NCI-H1417 treated with DMSO at 0.1 percent for 48 hours (cell line): Measurements from ENCODE around the gene AMDHD2.

ENCODE experiments used
- DNase-seq: peaks from one replicate; lab custom pipeline; 2025; lab: John Stamatoyannopoulos, UW

The AMDHD2 gene

GRCh38 chr16:2499890-2500429, 20.2 kb upstream of the AMDHD2 start:
- no peak for DNase-seq

- no peak for DNase-seq
Measured at GRCh38 chr16:2500430-2500917, 19.7 kb upstream of the AMDHD2 start.

- DNase-seq, result peak; percentile 15
Measured at GRCh38 chr16:2500918-2501750, 19.0 kb upstream of the AMDHD2 start.

- no peak for DNase-seq
Measured at GRCh38 chr16:2501946-2502895, 17.9 kb upstream of the AMDHD2 start.

- DNase-seq, result no peak
Measured at GRCh38 chr16:2505695-2506094, 14.5 kb upstream of the AMDHD2 start.

- no peak for DNase-seq
Measured at GRCh38 chr16:2507052-2507659, 13.0 kb upstream of the AMDHD2 start.

GRCh38 chr16:2507665-2508064, 12.5 kb upstream of the AMDHD2 start:
- DNase-seq, result no peak

GRCh38 chr16:2508722-2509400, 11.3 kb upstream of the AMDHD2 start:
- DNase-seq, result no peak

GRCh38 chr16:2511128-2511800, 8.9 kb upstream of the AMDHD2 start:
- DNase-seq, result no peak

GRCh38 chr16:2511996-2512734, 8.0 kb upstream of the AMDHD2 start:
- no peak for DNase-seq

- no peak for DNase-seq
Measured at GRCh38 chr16:2512735-2513404, 7.3 kb upstream of the AMDHD2 start.

- peak; percentile 66 for DNase-seq
Measured at GRCh38 chr16:2513405-2514332, 6.5 kb upstream of the AMDHD2 start, which contains the start of gene ATP6V0C. Gene ATP6V0C, plus strand, starts transcription at chr16:2513952. Its CDS starts 152 bp downstream, at chr16:2514104.

GRCh38 chr16:2514333-2515179, 5.6 kb upstream of the AMDHD2 start:
- no peak for DNase-seq

GRCh38 chr16:2515180-2515851, 4.9 kb upstream of the AMDHD2 start:
- no peak for DNase-seq

GRCh38 chr16:2516391-2517240, 3.6 kb upstream of the AMDHD2 start:
- no peak for DNase-seq
